DMS114 treated with DMSO at 0.1 percent for 48 hours (cell line): ENCODE measurements around the gene PGLYRP2.
A peak's percentile ranks its signal among the peaks of the same experiment; 100 is the strongest.

ENCODE experiments used
- DNase-seq: peaks from one replicate; lab custom pipeline; 2025; ENCODE audit not compliant: unreplicated experiment; lab: John Stamatoyannopoulos, UW

PGLYRP2 gene

GRCh38 chr19:15427350-15427700 is 52.0 kb downstream of the PGLYRP2 start:
- DNase-seq: no peak

DNA sequence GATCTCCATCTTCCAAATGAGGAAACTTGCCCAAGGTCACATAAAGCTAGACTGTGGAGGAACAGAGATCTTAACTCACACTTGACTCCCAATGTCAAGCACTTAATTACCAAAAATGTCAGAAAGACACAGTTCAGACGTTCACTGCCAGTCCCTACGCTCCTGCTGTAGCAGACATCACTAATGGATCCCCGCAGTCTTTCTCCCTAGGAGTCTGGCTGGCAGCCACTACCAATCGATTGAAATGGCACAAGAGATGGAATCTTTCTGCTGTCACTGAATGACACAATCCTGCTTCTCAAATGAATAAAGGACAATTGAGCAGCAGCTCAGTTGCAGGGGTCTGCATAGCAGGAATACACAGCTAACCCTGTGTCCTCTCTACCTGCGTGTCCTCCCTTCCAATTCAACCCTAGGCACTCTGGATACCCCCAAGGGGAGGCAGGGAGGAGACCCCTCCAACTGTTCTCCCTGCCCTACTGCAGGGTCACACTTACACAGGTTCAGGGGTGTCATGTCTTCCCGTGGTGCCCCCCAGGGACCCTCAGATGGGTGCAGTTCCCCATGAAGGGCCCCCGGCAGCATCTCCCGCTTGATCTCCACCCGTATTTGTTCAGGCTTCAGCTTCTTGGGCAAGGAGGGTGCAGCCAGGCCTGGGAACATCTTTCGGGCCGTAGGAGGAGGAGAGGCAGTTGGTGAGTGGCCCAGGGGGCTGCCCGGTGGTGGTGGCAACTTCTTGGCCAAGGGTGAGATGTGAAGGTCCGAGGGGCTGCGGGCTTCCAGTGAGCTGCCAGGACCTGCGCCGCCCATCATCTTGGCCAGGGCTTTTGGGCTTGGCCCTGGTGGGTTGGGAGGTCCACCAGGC is 52.6 kb downstream of the PGLYRP2 start:
- DNase-seq: peak; percentile 40

DNA sequence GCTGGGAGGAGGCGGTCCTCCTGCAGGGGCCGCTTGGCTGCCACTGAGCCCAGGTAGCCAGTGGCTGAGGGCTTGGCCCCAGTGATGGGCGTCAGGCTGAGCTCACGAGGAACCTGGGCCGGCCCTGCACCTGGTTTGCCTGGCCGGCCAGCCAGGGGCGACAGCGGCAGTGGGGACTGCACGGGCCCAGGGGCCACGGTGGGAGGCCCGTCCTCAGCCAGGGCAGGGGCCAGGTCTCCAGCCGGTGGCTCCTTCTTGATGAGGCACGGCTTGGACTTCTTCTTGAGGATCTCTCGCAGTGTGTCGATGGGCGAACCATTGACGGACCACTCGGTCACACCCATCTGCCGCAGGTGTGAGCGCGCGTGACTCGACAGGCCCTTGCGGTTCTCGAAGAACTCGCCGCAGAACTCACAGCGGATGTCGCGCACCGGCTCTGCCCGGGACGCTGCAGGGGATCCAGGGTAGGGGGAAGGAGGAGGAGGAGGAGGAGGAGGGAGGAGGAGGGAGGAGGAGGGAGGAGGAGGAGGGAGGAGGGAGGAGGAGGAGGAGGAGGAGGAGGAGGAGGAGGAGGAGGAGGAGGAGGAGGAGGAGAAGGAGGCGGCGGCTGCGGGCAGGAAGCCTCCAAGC is 53.9 kb downstream of the PGLYRP2 start:
- no peak for DNase-seq

GRCh38 chr19:15424692-15425272 is 54.5 kb downstream of the PGLYRP2 start:
- no peak for DNase-seq

GRCh38 chr19:15424121-15424520 is 55.2 kb downstream of the PGLYRP2 start:
- no peak for DNase-seq

DNA sequence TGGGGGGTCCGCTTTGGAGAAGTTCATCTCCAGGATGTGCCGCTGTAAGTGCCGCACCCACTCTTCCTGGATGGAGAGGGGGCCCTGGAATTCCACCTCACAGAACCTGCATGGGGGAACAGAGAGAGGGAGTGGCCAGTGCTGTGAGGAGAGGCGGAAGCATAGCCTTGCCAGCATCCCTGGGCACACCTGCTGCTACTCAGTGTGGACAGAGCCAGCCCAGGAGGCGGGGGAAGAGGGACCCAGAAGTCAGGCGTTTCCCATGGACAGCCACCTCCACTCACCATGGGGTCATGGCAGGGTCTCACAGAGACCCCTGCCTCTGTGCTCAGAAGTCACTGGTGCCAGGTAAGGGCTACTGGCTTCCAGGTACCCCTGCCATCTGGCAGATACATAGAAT is 56.2 kb downstream of the PGLYRP2 start:
- no peak for DNase-seq

- DNase-seq: no peak
These were observed 56.8 kb downstream of the PGLYRP2 start for GRCh38 chr19:15422296-15423075.

- DNase-seq: no peak
These were observed 57.5 kb downstream of the PGLYRP2 start for GRCh38 chr19:15421721-15422260.

- DNase-seq: no peak
These were observed 58.1 kb downstream of the PGLYRP2 start for GRCh38 chr19:15421136-15421695.

GRCh38 chr19:15419413-15420025 is 59.8 kb downstream of the PGLYRP2 start:
- peak; percentile 49 for DNase-seq
